Measurements from ENCODE around the gene TMEM143.
"Not testable (repeated sequence)": the region's sequence is repeated elsewhere in the genome, so short reads cannot be mapped to it uniquely, and the experiment has no call there.

The TMEM143 gene

GRCh38 chr19:48363810-48364597, at the start of gene TMEM143, which contains the start of gene SYNGR4:
Gene TMEM143, minus strand, starts transcription at chr19:48363940. Its CDS starts 20 bp downstream, at chr19:48363920.
Gene SYNGR4, plus strand, starts transcription at chr19:48364367. Its CDS starts 1,476 bp downstream, at chr19:48365843.
- DNase-seq, result peak; percentile 100

- no peak for DNase-seq
Observed at GRCh38 chr19:48405850-48406249, 42.1 kb upstream of the TMEM143 start.

GRCh38 chr19:48405010-48405659, 41.4 kb upstream of the TMEM143 start:
- DNase-seq, result no peak

- DNase-seq, result peak; percentile 61
Observed at GRCh38 chr19:48403606-48404005, 39.9 kb upstream of the TMEM143 start.

GRCh38 chr19:48401287-48401686, 37.5 kb upstream of the TMEM143 start:
- no peak for DNase-seq

- peak; percentile 74 for DNase-seq
Observed at GRCh38 chr19:48400018-48400742, 36.4 kb upstream of the TMEM143 start.

- DNase-seq, result peak; percentile 85
Observed at GRCh38 chr19:48398375-48399235, 34.9 kb upstream of the TMEM143 start.

- no peak for DNase-seq
Observed at GRCh38 chr19:48398102-48398374, 34.3 kb upstream of the TMEM143 start.

- DNase-seq, result no peak
Observed at GRCh38 chr19:48397263-48398101, 33.7 kb upstream of the TMEM143 start.

- DNase-seq, result no peak
Observed at GRCh38 chr19:48396824-48397176, 33.1 kb upstream of the TMEM143 start.

- no peak for DNase-seq
Observed at GRCh38 chr19:48396016-48396823, 32.5 kb upstream of the TMEM143 start.

GRCh38 chr19:48395499-48395898, 31.8 kb upstream of the TMEM143 start:
- DNase-seq, result no peak

- DNase-seq, result no peak
Observed at GRCh38 chr19:48395170-48395455, 31.4 kb upstream of the TMEM143 start.

GRCh38 chr19:48394331-48395169, 30.8 kb upstream of the TMEM143 start:
- DNase-seq, result no peak

GRCh38 chr19:48393559-48394330, 30.0 kb upstream of the TMEM143 start, which contains the start of gene GRIN2D:
Gene GRIN2D, plus strand, starts transcription at chr19:48393668. Its CDS starts 4,725 bp downstream, at chr19:48398393.
- peak; percentile 51 for DNase-seq

- no peak for DNase-seq
Observed at GRCh38 chr19:48392860-48393558, 29.3 kb upstream of the TMEM143 start.

- DNase-seq, result not testable (repeated sequence)
Observed at GRCh38 chr19:48392006-48392344, 28.2 kb upstream of the TMEM143 start.

GRCh38 chr19:48391100-48392005, 27.6 kb upstream of the TMEM143 start, which contains the start of gene KDELR1:
Gene KDELR1, minus strand, starts transcription at chr19:48391551. Its CDS starts 193 bp downstream, at chr19:48391358.
- DNase-seq, result peak; percentile 77
